ENCODE measurements around the gene ADAMTSL1.

DNA sequence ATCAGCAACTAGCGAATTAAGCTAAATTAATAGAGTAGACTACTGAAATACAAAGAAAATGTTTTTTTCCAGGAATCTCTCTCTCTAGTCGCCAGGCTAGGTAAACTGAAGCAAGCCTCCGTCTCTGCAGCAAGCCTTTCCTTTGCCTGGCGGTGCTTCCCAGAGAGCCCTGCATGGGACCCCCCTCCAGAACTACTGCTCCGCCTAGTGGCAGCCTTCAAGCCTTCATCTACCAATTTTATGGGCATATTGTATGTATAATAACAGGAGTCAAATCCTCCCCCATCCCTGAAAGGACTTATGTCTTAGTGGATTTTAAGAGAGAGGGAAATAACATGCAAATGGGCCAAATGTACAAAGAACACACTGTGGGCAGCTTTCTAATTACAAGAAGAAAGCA, 317.1 kb downstream of the ADAMTSL1 start:
- TF ChIP-seq, protein P1, sequence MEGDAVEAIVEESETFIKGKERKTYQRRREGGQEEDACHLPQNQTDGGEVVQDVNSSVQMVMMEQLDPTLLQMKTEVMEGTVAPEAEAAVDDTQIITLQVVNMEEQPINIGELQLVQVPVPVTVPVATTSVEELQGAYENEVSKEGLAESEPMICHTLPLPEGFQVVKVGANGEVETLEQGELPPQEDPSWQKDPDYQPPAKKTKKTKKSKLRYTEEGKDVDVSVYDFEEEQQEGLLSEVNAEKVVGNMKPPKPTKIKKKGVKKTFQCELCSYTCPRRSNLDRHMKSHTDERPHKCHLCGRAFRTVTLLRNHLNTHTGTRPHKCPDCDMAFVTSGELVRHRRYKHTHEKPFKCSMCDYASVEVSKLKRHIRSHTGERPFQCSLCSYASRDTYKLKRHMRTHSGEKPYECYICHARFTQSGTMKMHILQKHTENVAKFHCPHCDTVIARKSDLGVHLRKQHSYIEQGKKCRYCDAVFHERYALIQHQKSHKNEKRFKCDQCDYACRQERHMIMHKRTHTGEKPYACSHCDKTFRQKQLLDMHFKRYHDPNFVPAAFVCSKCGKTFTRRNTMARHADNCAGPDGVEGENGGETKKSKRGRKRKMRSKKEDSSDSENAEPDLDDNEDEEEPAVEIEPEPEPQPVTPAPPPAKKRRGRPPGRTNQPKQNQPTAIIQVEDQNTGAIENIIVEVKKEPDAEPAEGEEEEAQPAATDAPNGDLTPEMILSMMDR (IDR thresholded peaks at IDR 0.05; ENCODE audit: borderline replicate concordance, extremely low read depth, low read length, poor library complexity, severe bottlenecking): peak; percentile 33
- no peak for TF ChIP-seq EZH2 (IDR thresholded peaks at IDR 0.05; ENCODE audit: borderline replicate concordance, low read depth, low read length, severe bottlenecking)

Data from DND-41 (cell line).